Spleen (tissue), 11 donors: ENCODE measurements around the gene RUFY1. TPM values are rescaled to one million over a fixed set of nuclear protein-coding genes. Genes with fewer than 3 reads are reported as not detected.
"Not testable (repeated sequence)": the region's sequence is repeated elsewhere in the genome, so short reads cannot be mapped to it uniquely, and the experiment has no call there.

Source experiments
- DNase-seq: peaks from one replicate; pipeline ENCODE4 v3.0.0-alpha.2; 2020
- H3K27ac ChIP-seq, 8 donors: fragments of 200-600 bp; sonication (generic) in 7 of 8; 1 replicate in 4 of 8; 2 replicates in 4 of 8; pipeline versions ENCODE4 v1.5.0 to v1.8.0; 2016 to 2021; ENCODE audit warnings: inconsistent platforms in 4 of 8, mild to moderate bottlenecking in 4 of 8, moderate library complexity in 1 of 8
- H3K27me3 ChIP-seq, 7 donors: fragments of 200-600 bp; sonication (generic) in 6 of 7; replicated peaks in 1 of 7; 1 replicate in 4 of 7; 2 replicates in 3 of 7; pipeline versions ENCODE4 v1.5.0 to v1.8.0; 2016 to 2021; ENCODE audit warnings: inconsistent platforms in 3 of 7, mild to moderate bottlenecking in 1 of 7
- H3K36me3 ChIP-seq, 6 donors: fragments of 200-600 bp; sonication (generic) in 5 of 6; 1 replicate in 4 of 6; 2 replicates in 2 of 6; pipeline versions ENCODE4 v1.5.0 to v1.8.0; 2016 to 2021; ENCODE audit warnings: inconsistent platforms in 2 of 6
- H3K4me1 ChIP-seq, 6 donors: fragments of 200-600 bp; sonication (generic) in 5 of 6; 1 replicate in 3 of 6; 2 replicates in 3 of 6; pipeline versions ENCODE4 v1.5.0 to v1.8.0; 2016 to 2021; ENCODE audit warnings: inconsistent platforms in 3 of 6
- H3K4me3 ChIP-seq, 8 donors: fragments of 200-600 bp; sonication (generic) in 7 of 8; 1 replicate in 4 of 8; 2 replicates in 4 of 8; pipeline versions ENCODE4 v1.5.0 to v1.8.0; 2016 to 2021; ENCODE audit warnings: inconsistent platforms in 4 of 8, mild to moderate bottlenecking in 4 of 8, moderate library complexity in 2 of 8
- H3K9me3 ChIP-seq, 8 donors: fragments of 200-600 bp; sonication (generic) in 7 of 8; 1 replicate in 4 of 8; 2 replicates in 4 of 8; pipeline versions ENCODE4 v1.5.0 to v1.8.0; 2016 to 2021; ENCODE audit warnings: inconsistent platforms in 4 of 8
- CTCF ChIP-seq, 11 experiments: fragments of 200-600 bp in 7 of 11; fragments of 450-650 bp in 4 of 11; sonication (generic) in 4 of 11; IDR thresholded peaks in 8 of 11; conservative IDR thresholded peaks in 3 of 11; 1 replicate in 7 of 11; 2 replicates in 4 of 11; pipeline versions ENCODE4 v1.4.0 to v1.8.0; 2016 to 2021; ENCODE audit warnings: antibody characterized with exemption in 11 of 11, inconsistent platforms in 4 of 11, mild to moderate bottlenecking in 1 of 11
- POLR2A ChIP-seq, 3 donors: fragments of 450-650 bp; IDR thresholded peaks; one replicate each; pipeline ENCODE4 v1.5.1; 2017; ENCODE audit warnings: antibody characterized with exemption in 3 of 3, mild to moderate bottlenecking in 1 of 3
- POLR2AphosphoS5 ChIP-seq, 3 donors: sonication (generic); formaldehyde crosslinking; IDR thresholded peaks; one replicate each; pipeline ENCODE4 v1.5.1; 2017; ENCODE audit warnings: antibody characterized with exemption in 3 of 3
- WGBS, 5 donors: extraction: QIAGEN DNeasy Blood & Tissue Kit in 3 of 5; methylation state at CpG; one replicate each; pipeline versions ENCODE4 v1.1.5 to v1.1.7; 2013 to 2018; 5-methylcytosine and 5-hydroxymethylcytosine counted together
- intact Hi-C: fragments of 100-400 bp; cut with DNase I; formaldehyde crosslinking; loops from one replicate; pipeline ENCODE4 v1.15.0; 2023; ENCODE audit warnings: low total_unique reads
- polyA plus RNA-seq, 3 donors: library from polyadenylated mRNA; stranded (reverse); fragments of 200-250 nt; gene quantifications; one replicate each; pipeline ENCODE4 v1.2.1, GENCODE V29; 2013
- total RNA-seq, 7 donors: library from RNA; depleted of rRNA in 3 of 7; stranded (reverse); fragments of >200 nt in 3 of 7; fragmentation: NEBNext Ultra II Directional in 4 of 7; extraction: Animal tissue kit (Norgen Biotek cat#: 25700) in 4 of 7; gene quantifications; one replicate each; pipeline versions ENCODE4 v1.1.0 to v1.2.1, GENCODE V29; 2016 to 2021
- donor health status: healthy with polysubstance abuse.
- donor health status: DM: no; HTN: no; CAD: no; lungs with moderate emphysema.
- donor health status: DM: no; HTN: no; CAD: no.
- donor health status: Bipolar disorder and iron deficiency.
- donor health status: healthy.
- donor health status: DM: no; HTN: no; CAD: no.
- donor health status: DM: yes; HTN: yes; CAD: no.

Gene RUFY1
- total and polyA plus RNA-seq, 10 donors: 33.9 to 89.6 (median 67.3) TPM

DNA sequence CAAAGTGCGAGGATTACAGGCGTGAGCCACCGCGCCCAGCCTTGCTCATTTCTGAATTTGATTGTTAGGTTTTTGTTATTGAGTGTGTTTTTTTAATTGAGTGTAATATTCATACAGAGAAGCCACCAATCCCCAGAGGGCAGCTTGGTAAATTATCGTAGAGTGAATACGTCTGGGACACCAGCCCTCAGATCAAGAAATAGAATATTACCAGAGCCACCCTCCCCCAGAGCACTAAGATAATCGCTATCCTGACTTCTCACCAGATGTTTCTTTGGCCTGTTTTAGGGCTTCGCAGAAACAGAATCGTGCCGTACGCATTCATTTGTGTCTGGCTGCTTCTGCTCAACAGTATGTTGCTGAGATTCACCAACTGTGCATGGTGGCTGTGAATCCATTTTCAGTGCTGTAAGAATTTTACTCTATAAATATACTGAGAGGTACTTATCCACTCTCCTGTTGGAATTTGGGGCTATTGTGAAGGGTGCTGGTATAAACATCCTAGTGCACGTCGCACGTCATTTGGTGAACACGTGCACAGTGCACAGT lies 37.8 kb upstream of the RUFY1 start:
- Histone ChIP-seq H3K4me1 (peaks cover 0 to 21% (median 0%) of the 10 kb centered on the region in 6 donors), H3K9me3 (no peaks in the 10 kb centered on the region), H3K27me3 (no peaks in the 10 kb centered on the region), H3K27ac (no peak overlapping the region), H3K36me3 (no peaks in the 10 kb centered on the region), H3K4me3 (no peak overlapping the region)
- intact Hi-C loops: no loop called here
- TF ChIP-seq POLR2A (IDR thresholded peaks at IDR 0.05) (no peak), POLR2AphosphoS5 (IDR thresholded peaks at IDR 0.05) (no peak), CTCF (IDR thresholded peaks at IDR 0.05 in 8 of 11, conservative IDR thresholded peaks at IDR 0.05 in 3 of 11) (no peak)
- DNase-seq: no peak
- 83 to 89% (median 87%) methylated on average over 15 of the region's 15 CpGs for WGBS, 5 donors

- H3K4me3 ChIP-seq, H3K4me1 ChIP-seq, H3K27me3 ChIP-seq, H3K36me3 ChIP-seq, H3K9me3 ChIP-seq, intact Hi-C loops, DNase-seq, H3K27ac ChIP-seq: not testable (repeated sequence)
- 63 to 78% (median 78%) methylated on average over 3 to 7 of the region's 7 CpGs for WGBS, 5 donors
These were observed 34.9 kb upstream of the RUFY1 start for GRCh38 chr5:179515501-179515900.

GRCh38 chr5:179516221-179516620 lies 34.1 kb upstream of the RUFY1 start:
- Histone ChIP-seq H3K27me3 (no peaks in the 10 kb centered on the region), H3K27ac (no peak overlapping the region), H3K36me3 (no peaks in the 10 kb centered on the region), H3K4me1 (no peaks in the 10 kb centered on the region), H3K9me3 (peaks cover 0 to 8% (median 3%) of the 10 kb centered on the region in 8 donors), H3K4me3 (no peak overlapping the region)
- TF ChIP-seq POLR2A (IDR thresholded peaks at IDR 0.05) (no peak), POLR2AphosphoS5 (IDR thresholded peaks at IDR 0.05) (no peak), CTCF (IDR thresholded peaks at IDR 0.05 in 8 of 11, conservative IDR thresholded peaks at IDR 0.05 in 3 of 11) (no peak)
- WGBS, 5 donors: 67 to 90% (median 81%) methylated on average over 9 of the region's 9 CpGs
- DNase-seq: no peak
- intact Hi-C loops: no loop called here

- WGBS, 5 donors: 50 to 88% (median 79%) methylated on average over 1 to 5 of the region's 7 CpGs
- H3K27me3 ChIP-seq, intact Hi-C loops, H3K36me3 ChIP-seq, H3K4me1 ChIP-seq, DNase-seq, H3K4me3 ChIP-seq, H3K27ac ChIP-seq: not testable (repeated sequence)
- H3K9me3 ChIP-seq: peaks cover 0 to 14% (median 6%) of the 10 kb centered on the region in 8 donors
These were observed 32.6 kb upstream of the RUFY1 start for GRCh38 chr5:179517746-179518145.

DNA sequence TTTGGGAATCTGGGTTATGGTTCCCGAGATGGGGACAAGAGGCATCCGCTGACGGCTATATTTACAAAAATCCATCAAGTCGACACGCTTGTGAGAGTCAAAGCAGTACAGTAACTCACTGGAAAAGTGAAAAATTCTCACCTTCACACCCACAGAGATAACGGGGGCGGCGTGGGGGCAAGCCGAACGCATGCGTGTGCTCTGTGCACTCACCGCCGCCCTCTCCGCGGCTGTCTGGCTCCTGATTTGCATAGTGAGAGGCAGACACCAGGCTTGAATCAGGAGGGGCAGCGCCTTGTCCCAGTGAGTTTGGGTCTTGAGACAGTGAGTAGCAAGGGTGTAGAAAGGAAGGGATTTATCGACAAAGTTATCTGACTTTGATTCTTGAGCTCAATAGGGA lies 32.0 kb upstream of the RUFY1 start:
- H3K27ac ChIP-seq, H3K27me3 ChIP-seq, H3K4me1 ChIP-seq, H3K36me3 ChIP-seq, DNase-seq, H3K4me3 ChIP-seq, intact Hi-C loops: not testable (repeated sequence)
- 64 to 81% (median 69%) methylated on average over 9 to 14 of the region's 17 CpGs for WGBS, 5 donors
- H3K9me3 ChIP-seq: peaks cover 0 to 14% (median 6%) of the 10 kb centered on the region in 8 donors
